RWPE1 (cell line): ENCODE data around the gene ADK.
A peak's percentile ranks its signal among the peaks of the same experiment; 100 is the strongest.

Experiments used
- CTCF ChIA-PET: fragments of 350-600 bp; sonication (Branson Sonifier 250); formaldehyde crosslinking; extraction: SDS; loops from one replicate; lab custom pipeline; 2021; lab: Yijun Ruan, JAX
- POLR2A ChIA-PET: fragments of 400-600 bp; formaldehyde crosslinking; extraction: SDS; loops from one replicate; lab custom pipeline; 2020; ENCODE audit warnings: antibody characterized with exemption; ENCODE audit not compliant: low non-redundant PET; lab: Yijun Ruan, JAX
- DNase-seq: peaks from one replicate; pipeline ENCODE4 v3.0.0; 2012; ENCODE audit warnings: low spot score
- H3K27ac ChIP-seq: fragments of 450-650 bp; 2 replicates; pipeline ENCODE4 v1.5.1; 2017
- TF ChIP-seq, protein P1 (sequence below): fragments of 450-650 bp; conservative IDR thresholded peaks from 2 replicates; pipeline ENCODE4 v1.5.1; 2017; ENCODE audit warnings: low read depth, mild to moderate bottlenecking

Gene ADK

DNA sequence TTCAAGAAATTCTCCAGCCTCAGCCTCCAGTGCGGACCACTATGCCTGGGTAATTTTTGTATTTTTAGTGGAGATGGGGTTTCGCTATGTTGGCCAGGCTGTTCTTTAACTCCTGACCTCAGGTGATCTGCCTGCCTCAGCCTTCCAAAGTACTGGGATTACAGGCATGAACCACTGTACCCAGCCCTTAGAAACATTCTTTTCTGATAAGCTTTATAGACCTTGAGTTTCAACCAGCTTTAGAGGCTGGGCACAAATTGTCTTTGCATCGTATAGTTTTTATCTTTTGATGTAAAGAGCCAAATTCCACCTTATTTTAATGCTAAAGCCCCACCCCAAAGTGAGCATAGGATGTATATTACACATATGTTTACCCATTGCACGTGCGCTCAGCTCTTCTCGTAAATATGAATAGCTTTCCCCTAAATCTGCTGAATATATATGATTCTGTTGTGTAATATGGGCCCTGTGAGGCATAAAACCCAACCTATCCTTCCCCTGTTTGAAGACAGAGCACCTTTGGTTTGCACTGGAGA lies 124.8 kb downstream of the ADK start:
- POLR2A ChIA-PET, result no interaction called here
- no peak overlapping the region for H3K27ac ChIP-seq
- TF ChIP-seq, protein P1, sequence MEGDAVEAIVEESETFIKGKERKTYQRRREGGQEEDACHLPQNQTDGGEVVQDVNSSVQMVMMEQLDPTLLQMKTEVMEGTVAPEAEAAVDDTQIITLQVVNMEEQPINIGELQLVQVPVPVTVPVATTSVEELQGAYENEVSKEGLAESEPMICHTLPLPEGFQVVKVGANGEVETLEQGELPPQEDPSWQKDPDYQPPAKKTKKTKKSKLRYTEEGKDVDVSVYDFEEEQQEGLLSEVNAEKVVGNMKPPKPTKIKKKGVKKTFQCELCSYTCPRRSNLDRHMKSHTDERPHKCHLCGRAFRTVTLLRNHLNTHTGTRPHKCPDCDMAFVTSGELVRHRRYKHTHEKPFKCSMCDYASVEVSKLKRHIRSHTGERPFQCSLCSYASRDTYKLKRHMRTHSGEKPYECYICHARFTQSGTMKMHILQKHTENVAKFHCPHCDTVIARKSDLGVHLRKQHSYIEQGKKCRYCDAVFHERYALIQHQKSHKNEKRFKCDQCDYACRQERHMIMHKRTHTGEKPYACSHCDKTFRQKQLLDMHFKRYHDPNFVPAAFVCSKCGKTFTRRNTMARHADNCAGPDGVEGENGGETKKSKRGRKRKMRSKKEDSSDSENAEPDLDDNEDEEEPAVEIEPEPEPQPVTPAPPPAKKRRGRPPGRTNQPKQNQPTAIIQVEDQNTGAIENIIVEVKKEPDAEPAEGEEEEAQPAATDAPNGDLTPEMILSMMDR, result no peak
- CTCF ChIA-PET, result no interaction called here
- no peak for DNase-seq

DNA sequence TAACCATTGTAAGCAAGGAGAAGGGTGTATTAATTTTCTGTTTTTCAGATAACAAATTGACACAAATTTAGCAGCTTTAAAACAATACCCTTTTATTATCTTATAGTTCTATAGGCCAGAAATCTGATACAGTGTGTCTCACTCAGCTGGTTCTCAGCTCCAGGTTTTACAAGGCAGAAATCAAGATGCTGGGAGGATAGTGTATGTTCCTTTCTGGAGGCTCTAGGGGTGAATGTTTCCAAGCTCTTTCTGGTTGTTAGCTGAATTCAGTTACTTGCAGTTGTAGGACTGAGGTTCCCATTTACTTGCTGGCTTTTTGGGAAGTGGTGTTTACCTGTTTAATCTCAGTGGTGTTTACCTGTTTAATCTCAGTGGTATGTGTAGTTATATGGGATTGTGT lies 125.4 kb downstream of the ADK start:
- ChIA-PET POLR2A (no interaction called here), CTCF (interaction anchor here (1.1 kb wide), 1 partner anchor 32 kb away, joined by 4 read pairs; no protein-coding TSS in a partner anchor)
- H3K27ac ChIP-seq, result no peak overlapping the region
- TF ChIP-seq, protein P1, result no peak
- DNase-seq, result no peak

DNA sequence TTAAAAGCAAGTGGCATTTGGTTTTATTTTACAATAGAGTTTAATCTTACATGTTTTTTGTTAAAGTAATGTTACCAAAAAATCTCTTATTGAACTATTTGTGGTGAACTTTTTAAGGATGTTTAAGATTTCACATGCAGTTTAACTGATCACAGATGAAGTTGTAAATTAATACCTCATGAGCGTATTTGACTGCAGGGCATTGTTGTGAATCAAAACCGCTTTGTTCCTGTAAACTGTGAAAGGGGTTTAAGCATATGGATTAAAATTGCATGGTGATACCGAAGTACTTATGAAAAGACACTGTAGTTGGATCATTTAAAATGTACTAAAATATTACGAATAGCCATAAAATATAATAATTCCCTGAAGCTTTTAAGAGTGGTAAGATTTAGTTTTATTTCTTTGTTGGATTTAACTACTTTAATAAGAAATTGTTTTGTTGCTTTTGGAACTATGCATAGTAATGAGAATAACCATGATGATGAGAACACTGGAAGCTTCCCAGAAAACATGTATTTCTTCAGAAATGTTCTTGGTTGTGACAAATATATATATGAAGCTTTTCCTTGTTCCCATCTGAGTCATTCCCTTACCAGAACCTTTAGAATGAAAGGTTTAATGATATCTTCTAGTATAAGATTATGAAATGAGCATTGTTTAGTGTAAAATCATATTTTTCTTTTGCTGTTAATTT lies 131.3 kb downstream of the ADK start:
- DNase-seq, result no peak
- TF ChIP-seq, protein P1, result no peak

DNA sequence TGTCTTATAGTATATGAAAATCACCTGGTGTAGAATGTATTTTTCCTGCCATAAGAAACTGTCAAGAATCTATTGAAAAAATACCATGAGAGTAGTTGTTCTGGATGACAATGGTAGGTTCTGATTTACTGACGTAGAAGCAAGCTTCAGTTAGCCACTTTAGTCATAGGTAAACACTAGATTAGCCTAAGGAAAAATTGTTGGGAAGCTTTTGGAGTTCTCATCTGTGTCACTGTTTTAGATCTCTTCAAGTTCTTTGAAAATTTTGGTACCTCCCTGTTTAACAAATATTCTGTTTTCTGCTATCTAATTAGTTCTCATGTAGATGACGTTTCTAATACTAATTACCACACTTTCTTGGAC lies 131.8 kb downstream of the ADK start:
- H3K27ac ChIP-seq, result no peak overlapping the region
- TF ChIP-seq, protein P1, result no peak
- peak; percentile 33 for DNase-seq
- ChIA-PET POLR2A (no interaction called here), CTCF (interaction anchor here (0.5 to 0.7 kb wide), 2 partner anchors 179 to 260 kb away, joined by 3 read pairs; no protein-coding TSS in a partner anchor)

More for the DNA sequence above, 131.3 kb downstream of the ADK start:
- POLR2A ChIA-PET, result no interaction called here
- H3K27ac ChIP-seq, result no peak overlapping the region
- CTCF ChIA-PET, result no interaction called here

DNA sequence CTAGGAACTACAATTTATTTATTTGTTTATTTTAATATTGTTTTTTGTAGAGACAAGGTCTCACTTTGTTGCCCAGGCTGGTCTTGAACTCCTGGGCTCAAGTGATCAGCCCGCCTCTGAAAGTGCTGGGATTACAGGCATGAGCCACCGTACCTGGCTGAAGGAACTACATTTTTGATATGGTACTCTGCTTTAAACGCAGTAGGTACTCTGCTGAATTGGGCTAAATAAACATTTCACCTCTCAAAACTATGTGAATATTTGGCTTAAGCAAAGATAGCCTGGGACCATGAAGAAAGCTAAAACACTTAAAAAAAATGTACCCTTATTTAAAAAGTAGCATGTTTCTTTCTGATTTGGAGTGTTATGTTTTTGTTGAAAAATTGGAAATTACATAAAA lies 138.2 kb downstream of the ADK start:
- ChIA-PET CTCF (interaction anchor here (0.6 to 0.8 kb wide), 2 partner anchors 75 to 185 kb away, joined by 3 to 4 read pairs; no protein-coding TSS in a partner anchor), POLR2A (no interaction called here)
- no peak overlapping the region for H3K27ac ChIP-seq
- no peak for DNase-seq
- TF ChIP-seq, protein P1, result no peak

DNA sequence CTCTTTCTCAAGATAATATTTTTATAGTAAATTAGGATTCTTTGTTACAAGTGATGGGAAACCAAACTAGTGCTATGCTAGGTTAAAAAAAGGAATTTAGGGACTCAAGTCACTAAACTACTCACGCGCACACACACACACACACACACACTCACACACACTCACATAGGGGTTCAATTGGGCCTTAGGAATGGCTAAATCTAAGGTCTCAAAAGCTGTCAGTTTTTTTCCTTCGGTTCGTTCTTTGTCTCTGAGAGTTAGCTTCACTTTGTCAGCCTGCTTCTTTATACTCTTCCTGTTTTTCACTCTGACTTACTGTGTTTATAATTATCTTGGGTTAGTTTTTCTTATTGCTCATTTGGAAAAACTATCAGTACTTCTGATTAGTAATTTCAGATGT lies 138.9 kb downstream of the ADK start:
- TF ChIP-seq, protein P1, result no peak
- H3K27ac ChIP-seq, result no peak overlapping the region
- CTCF ChIA-PET, result interaction anchor here (0.6 kb wide), 2 partner anchors 43 to 609 kb away, joined by 3 to 6 read pairs; no protein-coding TSS in a partner anchor
- POLR2A ChIA-PET, result no interaction called here
- no peak for DNase-seq
